Nephron (organoid): Measurements from ENCODE around the gene SUPT3H.

Source experiments
- H3K27ac Mint-ChIP-seq, 3 experiments: 2 replicates each; pipeline ENCODE4 v1.8.0; 2020; ENCODE audit warnings: mixed read lengths in 3 of 3, mild to moderate bottlenecking in 2 of 3, moderate library complexity in 1 of 3
- H3K27me3 Mint-ChIP-seq: 2 replicates; pipeline ENCODE4 v1.8.0; 2021; ENCODE audit warnings: low read depth, mild to moderate bottlenecking, moderate library complexity, mixed read lengths
- H3K36me3 Mint-ChIP-seq: 2 replicates; pipeline ENCODE4 v1.8.0; 2020; ENCODE audit warnings: low read depth, mixed read lengths
- H3K4me1 Mint-ChIP-seq: 2 replicates; pipeline ENCODE4 v1.8.0; 2020; ENCODE audit warnings: mixed read lengths
- H3K4me3 Mint-ChIP-seq, 3 experiments: 2 replicates each; pipeline ENCODE4 v1.8.0; 2020; ENCODE audit warnings: mild to moderate bottlenecking in 3 of 3, mixed read lengths in 3 of 3, moderate library complexity in 2 of 3
- H3K9me3 Mint-ChIP-seq: 2 replicates; pipeline ENCODE4 v1.8.0; 2020; ENCODE audit warnings: mixed read lengths
- CTCF ChIP-seq, 3 experiments: fragments of 200-600 bp; sonication (generic); IDR thresholded peaks; one replicate each; pipeline ENCODE4 v1.5.0; 2021; ENCODE audit warnings: antibody characterized with exemption in 3 of 3; ENCODE audit not compliant: unreplicated experiment in 3 of 3

SUPT3H gene

GRCh38 chr6:44782892-44783291, 594.8 kb downstream of the SUPT3H start:
- Mint-ChIP-seq H3K9me3 (peaks cover 10% of the 10 kb centered on the region), H3K36me3 (no peaks in the 10 kb centered on the region), H3K27me3 (peaks cover 7% of the 10 kb centered on the region), H3K4me1 (no peaks in the 10 kb centered on the region), H3K4me3 (no peak overlapping the region), H3K27ac (no peak overlapping the region)
- TF ChIP-seq CTCF (IDR thresholded peaks at IDR 0.05; ENCODE audit: unreplicated experiment in 3 of 3) = no peak

DNA sequence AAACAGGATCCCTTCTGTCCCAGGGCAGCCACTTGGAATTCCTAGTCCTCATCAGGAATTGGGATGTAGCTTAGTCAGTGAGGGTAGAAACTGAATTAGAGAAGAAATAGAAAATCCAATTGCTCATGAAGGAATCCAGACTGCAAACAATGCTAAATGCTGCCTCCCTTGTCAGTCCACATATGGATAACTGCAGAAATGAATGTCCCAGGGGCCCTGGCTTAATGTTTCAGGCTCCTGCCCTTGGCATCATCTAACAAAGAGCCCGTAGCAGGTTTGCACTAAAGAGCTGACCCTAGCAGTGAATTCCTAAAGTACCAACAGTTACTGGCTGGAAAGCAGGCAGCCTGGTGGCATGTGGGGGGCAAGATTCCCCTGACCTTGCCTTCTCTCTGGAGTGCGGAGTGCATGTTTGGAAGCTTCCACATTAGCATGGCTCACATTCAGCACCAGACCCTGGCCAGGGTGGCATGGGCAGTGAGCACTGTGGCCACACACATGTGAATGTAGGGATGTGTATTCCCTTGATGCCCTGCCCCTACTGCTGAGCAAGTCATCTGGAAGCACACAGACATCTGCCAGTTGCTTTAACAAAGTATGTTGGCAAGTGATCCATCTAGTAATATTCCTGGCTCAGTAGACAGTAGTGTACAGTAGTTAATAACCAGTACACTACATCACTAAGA, 595.7 kb downstream of the SUPT3H start:
- Mint-ChIP-seq H3K4me3 (no peak overlapping the region), H3K27me3 (peaks cover 7% of the 10 kb centered on the region), H3K27ac (no peak overlapping the region), H3K36me3 (no peaks in the 10 kb centered on the region), H3K9me3 (peaks cover 10% of the 10 kb centered on the region), H3K4me1 (no peaks in the 10 kb centered on the region)
- TF ChIP-seq CTCF (IDR thresholded peaks at IDR 0.05; ENCODE audit: unreplicated experiment in 3 of 3) = no peak

- no peak overlapping the region for H3K27ac Mint-ChIP-seq
- no peaks in the 10 kb centered on the region for H3K4me1 Mint-ChIP-seq
- no peak for TF ChIP-seq CTCF (IDR thresholded peaks at IDR 0.05; ENCODE audit: unreplicated experiment in 3 of 3)
Observed at GRCh38 chr6:44780161-44780560, 597.6 kb downstream of the SUPT3H start.

DNA sequence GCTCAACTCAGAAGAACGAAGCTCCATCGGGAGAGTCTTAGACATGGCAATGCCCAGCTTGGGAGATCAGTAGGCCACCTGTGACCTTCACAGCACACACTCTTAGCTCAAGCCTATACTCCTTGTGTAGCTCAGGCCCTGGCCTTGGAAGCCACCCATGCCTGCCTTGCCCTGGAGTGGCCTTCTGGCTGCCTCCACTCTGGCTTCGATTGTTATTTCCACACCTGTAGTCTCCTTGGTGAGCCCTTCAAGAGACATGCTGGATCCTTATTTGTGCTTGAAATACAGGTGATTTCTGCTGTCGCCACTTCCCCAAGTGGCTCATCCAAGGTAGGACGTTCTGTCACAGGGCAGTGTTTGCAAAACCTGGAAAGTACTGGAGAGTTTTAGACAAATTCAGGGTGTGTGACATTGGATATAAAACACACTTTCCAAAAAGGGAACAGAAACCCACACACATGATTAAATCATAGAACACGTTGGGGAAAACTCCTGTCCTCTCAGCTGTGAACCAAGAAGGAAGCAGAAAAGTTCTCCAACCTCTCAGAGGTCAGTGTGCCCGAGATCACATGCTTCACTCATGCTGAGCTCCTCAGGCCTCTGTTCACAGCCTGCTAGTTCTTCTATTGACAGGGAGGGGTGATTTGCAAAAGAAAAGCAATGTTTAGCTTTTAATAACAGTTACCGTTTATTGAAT, 598.5 kb downstream of the SUPT3H start:
- no peak for TF ChIP-seq CTCF (IDR thresholded peaks at IDR 0.05; ENCODE audit: unreplicated experiment in 3 of 3)
- Mint-ChIP-seq H3K27ac (no peak overlapping the region), H3K36me3 (no peaks in the 10 kb centered on the region), H3K4me1 (no peaks in the 10 kb centered on the region), H3K27me3 (peaks cover 7% of the 10 kb centered on the region), H3K4me3 (no peak overlapping the region), H3K9me3 (peaks cover 10% of the 10 kb centered on the region)

More at GRCh38 chr6:44780161-44780560, 597.6 kb downstream of the SUPT3H start:
- Mint-ChIP-seq H3K27me3 (peaks cover 7% of the 10 kb centered on the region), H3K4me3 (no peak overlapping the region), H3K9me3 (peaks cover 4% of the 10 kb centered on the region), H3K36me3 (no peaks in the 10 kb centered on the region)
